TTC549 (cell line): ENCODE data around the gene AMPD2.

Experiments
- FAIRE-seq: peaks from 2 replicates; lab custom pipeline; 2012; peaks lifted over from hg19 to GRCh38; lab: Jason Lieb, UNC

The AMPD2 gene

GRCh38 chr1:109630898-109631512 lies 11.4 kb downstream of the AMPD2 start:
- no peak for FAIRE-seq

GRCh38 chr1:109631513-109632505 lies 12.2 kb downstream of the AMPD2 start:
- FAIRE-seq, result no peak

- no peak for FAIRE-seq
Measured at GRCh38 chr1:109632671-109633346, 13.2 kb downstream of the AMPD2 start.

GRCh38 chr1:109634292-109634691 lies 14.7 kb downstream of the AMPD2 start:
- no peak for FAIRE-seq

GRCh38 chr1:109634771-109635750 lies 15.4 kb downstream of the AMPD2 start:
- FAIRE-seq, result no peak

GRCh38 chr1:109635862-109636200 lies 16.2 kb downstream of the AMPD2 start:
- FAIRE-seq, result no peak

DNA sequence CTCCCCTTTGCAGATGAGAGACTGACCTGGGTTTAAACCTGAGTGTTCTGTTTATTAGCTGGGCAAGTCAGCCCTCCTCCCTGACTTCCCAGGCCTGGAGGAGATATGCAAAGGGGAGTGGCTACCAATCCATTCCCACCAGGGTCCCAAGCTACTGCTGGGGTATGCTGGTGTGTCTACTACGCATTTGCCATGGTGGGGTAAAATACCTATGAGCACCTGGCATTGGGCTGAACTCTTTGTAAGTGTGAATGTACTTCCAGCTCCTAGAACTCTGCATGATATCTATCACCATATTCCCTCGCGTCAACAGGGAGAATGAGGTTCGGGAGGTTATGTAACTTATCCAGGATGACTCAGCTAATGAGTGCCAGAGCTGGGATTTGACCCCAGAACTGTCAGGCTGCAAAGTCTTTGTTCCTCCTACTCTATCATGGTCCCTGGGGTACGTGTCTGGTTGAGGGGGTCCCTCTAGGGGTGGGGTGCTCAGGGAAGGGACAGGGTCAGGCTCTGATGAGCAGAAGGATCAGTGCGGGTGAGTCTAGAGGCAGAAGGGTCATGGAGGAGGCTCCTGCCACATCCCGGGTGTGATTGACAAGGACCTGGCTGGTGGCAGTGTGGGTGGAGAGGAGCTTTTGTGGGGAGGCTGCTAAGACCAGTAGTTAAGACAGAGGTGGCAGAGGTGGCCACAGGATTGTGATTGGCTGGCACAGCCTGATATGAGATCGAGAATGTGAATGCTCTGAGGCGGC lies 16.7 kb downstream of the AMPD2 start:
- FAIRE-seq, result no peak

DNA sequence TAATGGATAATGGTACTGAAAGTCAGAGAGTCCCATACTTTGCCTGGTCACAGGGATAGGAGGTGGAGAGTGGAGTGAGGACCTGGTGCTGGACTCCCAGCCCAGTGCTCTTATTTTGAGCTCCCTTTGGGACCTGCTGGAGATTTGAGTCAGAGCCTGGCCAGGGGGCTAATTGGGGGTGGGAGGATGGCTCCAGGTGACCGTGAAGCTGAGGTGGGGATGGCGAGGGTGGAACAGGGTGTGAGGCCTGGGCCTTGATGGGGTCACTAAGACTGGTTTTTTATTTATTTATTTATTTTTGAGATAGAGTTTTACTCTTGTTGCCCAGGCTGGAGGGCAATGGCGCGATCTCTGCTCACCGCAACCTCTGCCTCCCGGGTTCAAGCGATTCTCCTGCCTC lies 17.8 kb downstream of the AMPD2 start:
- no peak for FAIRE-seq

GRCh38 chr1:109639063-109639840 lies 19.6 kb downstream of the AMPD2 start:
- FAIRE-seq, result no peak

DNA sequence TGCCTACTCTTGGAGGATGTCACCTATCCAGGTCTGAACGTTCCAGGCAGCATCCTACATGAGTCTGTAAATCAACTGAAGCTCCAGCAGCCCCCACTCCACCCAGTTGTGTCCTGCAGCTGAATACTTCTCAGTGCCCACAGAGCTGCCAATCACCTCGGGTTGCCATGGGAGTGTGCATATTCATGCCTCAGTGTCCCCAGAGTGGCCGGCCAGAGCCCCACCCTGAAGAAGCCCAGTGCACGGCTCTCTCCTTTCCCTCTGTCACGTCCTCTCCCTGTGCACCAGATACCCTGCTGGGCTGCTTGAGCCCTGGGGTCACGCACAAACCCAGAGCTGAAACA lies 20.2 kb downstream of the AMPD2 start:
- FAIRE-seq, result no peak

DNA sequence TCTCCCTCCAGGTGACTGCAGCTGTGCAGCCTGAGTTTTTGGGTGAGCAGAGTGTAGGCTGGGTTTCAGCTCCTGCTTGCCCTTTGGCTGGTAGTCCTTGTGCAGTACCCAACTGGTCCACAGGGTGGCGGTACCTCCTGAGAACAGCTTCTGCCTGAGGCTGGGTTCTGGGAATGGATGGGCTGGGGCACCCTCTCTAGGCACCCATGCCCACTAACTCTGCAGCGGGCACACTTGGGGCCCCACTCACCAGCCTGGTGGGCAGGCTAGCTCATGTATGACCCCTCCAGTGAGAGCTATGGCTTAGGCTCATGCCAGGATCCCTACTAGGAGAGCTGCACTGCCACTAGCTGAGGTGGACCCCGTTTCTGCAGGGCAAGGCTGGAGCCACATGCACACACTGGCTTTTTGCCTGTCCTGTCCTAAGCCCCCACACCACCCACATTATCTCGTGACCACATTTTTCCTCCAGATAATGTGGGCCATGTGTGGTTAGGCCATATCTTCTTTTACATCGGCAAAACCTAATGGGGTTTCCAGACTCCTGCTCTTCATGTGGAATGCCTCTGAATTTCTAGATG lies 20.7 kb downstream of the AMPD2 start:
- no peak for FAIRE-seq

GRCh38 chr1:109641078-109641740 lies 21.6 kb downstream of the AMPD2 start:
- FAIRE-seq, result no peak

DNA sequence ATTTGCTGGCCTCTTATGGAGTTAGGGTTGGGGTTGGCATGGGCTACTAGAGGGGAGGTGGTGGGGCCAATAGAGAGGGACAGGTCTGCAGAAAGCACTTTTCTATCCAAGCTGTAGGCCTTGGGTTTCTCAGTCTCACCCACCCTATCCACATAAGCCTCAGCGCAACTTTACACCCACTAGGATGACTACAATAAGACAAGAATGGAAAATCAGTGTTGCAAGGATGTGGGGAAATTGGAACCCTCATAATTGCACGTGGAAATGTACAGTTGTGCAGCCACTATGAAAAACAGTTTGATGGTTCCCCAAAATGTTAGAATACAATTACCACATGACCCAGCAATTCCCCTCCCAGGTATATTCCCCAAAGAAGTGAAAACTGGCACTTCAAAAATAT lies 22.2 kb downstream of the AMPD2 start:
- no peak for FAIRE-seq

GRCh38 chr1:109642626-109643025 lies 23.0 kb downstream of the AMPD2 start:
- FAIRE-seq, result no peak

- no peak for FAIRE-seq
Measured at GRCh38 chr1:109643385-109644230, 24.0 kb downstream of the AMPD2 start.

DNA sequence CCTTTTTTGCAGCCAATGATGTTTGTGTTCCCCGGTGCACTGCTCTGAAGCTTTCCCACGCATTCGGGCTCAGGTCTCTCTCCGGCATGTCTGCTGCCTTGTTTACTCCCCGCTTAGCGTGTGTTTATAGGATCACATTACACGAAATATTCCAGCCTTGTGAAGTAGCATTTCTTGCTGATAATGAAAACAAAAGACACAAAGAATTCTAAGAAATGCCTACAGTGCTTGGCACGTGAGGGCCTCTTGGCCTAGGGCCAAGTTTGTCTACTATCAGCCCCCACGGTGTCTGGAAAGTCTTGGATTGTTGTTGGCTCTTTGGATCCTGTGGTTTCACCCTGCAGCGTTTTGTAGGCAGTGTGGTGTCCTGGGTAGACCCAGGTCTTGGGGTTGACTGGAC lies 25.0 kb downstream of the AMPD2 start:
- no peak for FAIRE-seq

DNA sequence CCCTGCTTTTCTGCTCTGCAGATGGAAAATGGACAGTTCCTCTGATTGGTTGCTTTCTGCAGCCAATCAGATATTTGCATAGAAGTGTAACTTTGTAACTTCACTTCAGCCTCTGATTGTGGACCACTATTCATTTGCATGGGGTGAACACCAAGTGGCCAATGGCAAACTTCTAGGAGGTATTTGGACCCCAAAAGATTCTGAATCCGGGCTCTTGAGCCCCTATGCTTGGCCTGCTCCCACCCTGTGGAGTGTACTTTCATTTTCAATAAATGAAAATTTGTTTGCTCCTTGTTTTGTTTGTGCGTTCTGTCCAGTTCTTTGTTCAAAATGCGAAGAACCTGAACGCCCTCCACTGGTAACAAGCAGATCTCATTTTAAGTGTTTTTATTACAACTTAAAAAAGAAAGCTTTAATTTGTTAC lies 29.9 kb downstream of the AMPD2 start:
- peak; percentile 83 for FAIRE-seq

DNA sequence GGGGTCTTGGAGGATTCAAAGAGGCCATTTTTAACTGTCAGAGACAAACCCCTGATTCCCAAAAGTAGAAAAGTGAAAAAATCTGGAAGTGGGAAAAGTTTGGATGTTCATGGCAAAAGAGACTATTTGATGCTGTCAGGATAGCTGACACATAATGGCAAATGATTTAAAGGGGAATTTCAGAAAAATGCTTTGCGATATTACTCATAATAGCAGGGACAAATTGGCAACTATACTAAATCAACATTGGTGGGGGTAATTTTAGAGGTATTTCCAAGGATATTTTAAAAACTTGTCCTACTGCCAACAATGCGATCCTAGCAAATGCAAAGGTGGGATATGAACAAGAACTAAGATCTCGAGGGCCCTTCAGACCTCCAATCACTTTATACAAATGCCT lies 31.0 kb downstream of the AMPD2 start:
- no peak for FAIRE-seq

DNA sequence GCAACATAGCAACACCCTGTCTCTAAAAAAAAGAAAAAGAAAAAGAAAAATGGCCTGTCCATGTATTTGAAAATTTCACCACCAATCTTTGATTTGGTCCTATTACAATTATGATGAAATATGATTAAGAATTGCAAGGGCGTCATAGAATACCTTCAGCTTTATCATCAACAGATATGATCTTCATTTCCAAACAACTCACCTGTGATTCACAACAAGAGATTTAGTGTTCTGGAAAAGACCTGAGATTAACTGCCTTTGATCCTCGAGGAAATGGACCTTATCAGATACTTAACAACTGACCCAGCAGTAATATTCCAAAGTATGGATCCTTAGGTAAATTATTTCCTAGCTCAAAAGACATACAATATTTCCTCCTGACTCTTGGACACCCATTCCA lies 32.8 kb downstream of the AMPD2 start:
- FAIRE-seq, result no peak
